Panc1 (cell line): ENCODE results near the gene SERPINB13. TPM values are rescaled to one million over a fixed set of nuclear protein-coding genes. Genes with fewer than 3 reads are reported as not detected.

Experiments
- ATAC-seq: fragments of 200-7000 bp; cut with Tn5 transposase; 2 replicates; pipeline ENCODE4 v1.9.1; 2020; ENCODE audit warnings: mild to moderate bottlenecking, moderate library complexity
- BruUV-seq: library from RNA; stranded (reverse); fragments of 400-500 nt; replicated peaks from 2 replicates; lab custom pipeline; 2021; lab: Mats Ljungman, UMichigan
- CTCF ChIA-PET: fragments of 300-600 bp; sonication (Branson Sonifier 250); formaldehyde crosslinking; loops from one replicate; lab custom pipeline; 2022; ENCODE audit warnings: antibody characterized with exemption; lab: Charles Lee
- POLR2A ChIA-PET: fragments of 300-600 bp; sonication (Branson Sonifier 250); formaldehyde crosslinking; loops from one replicate; lab custom pipeline; 2022; ENCODE audit warnings: antibody characterized with exemption; lab: Charles Lee
- DNase-seq: peaks from one replicate; pipeline ENCODE4 v3.0.0-alpha.2; 2010; ENCODE audit warnings: low read depth, low spot score
- H3K27ac ChIP-seq: 2 replicates; pipeline ENCODE4 v1.5.1; 2011; ENCODE audit warnings: mild to moderate bottlenecking, low read length, inconsistent platforms
- H3K27me3 ChIP-seq: fragments of 200-500 bp; sonication (Bioruptor generic); 2 replicates; pipeline ENCODE4 v1.6.0; 2014; ENCODE audit warnings: low read length, inconsistent platforms; ENCODE audit not compliant: control insufficient read depth, insufficient read depth
- H3K36me3 ChIP-seq: fragments of 200-500 bp; sonication (Bioruptor generic); 2 replicates; pipeline ENCODE4 v1.5.1; 2014; ENCODE audit warnings: inconsistent platforms, mild to moderate bottlenecking, low read length, moderate library complexity; ENCODE audit not compliant: control insufficient read depth, insufficient read depth
- H3K4me1 ChIP-seq: 2 replicates; pipeline ENCODE4 v1.5.1; 2011; ENCODE audit warnings: inconsistent platforms, mild to moderate bottlenecking, low read length, moderate library complexity; ENCODE audit not compliant: control insufficient read depth, insufficient read depth
- H3K4me3 ChIP-seq, 2 experiments: 2 replicates each; pipeline ENCODE4 v1.5.1; 2011 to 2012; ENCODE audit warnings: low read depth in 2 of 2, low read length in 2 of 2, mild to moderate bottlenecking in 2 of 2, inconsistent platforms in 1 of 2, moderate library complexity in 1 of 2
- H3K9me3 ChIP-seq: fragments of 200-500 bp; sonication (Bioruptor generic); 2 replicates; pipeline ENCODE4 v1.5.1; 2014; ENCODE audit warnings: low read depth, mild to moderate bottlenecking, inconsistent platforms, low read length, moderate library complexity; ENCODE audit not compliant: control insufficient read depth, insufficient read depth
- CTCF ChIP-seq: fragments of 450-650 bp; IDR thresholded peaks from 2 replicates; pipeline ENCODE4 v1.5.1; 2017; ENCODE audit warnings: mild to moderate bottlenecking
- POLR2AphosphoS5 ChIP-seq: IDR thresholded peaks from 2 replicates; pipeline ENCODE4 v1.6.1; 2012; ENCODE audit warnings: mild to moderate bottlenecking, low read depth, low read length, moderate library complexity
- REST ChIP-seq, 2 experiments: IDR thresholded peaks; 2 replicates each; pipeline ENCODE4 v1.6.1; 2011 to 2012; ENCODE audit warnings: low read depth in 2 of 2, control low read depth in 1 of 2, low read length in 1 of 2, mild to moderate bottlenecking in 1 of 2, moderate library complexity in 1 of 2; ENCODE audit not compliant: insufficient read depth in 1 of 2
- SIN3A ChIP-seq: IDR thresholded peaks from 2 replicates; pipeline ENCODE4 v1.6.1; 2012; ENCODE audit warnings: low read depth, mild to moderate bottlenecking, low read length, moderate library complexity, borderline replicate concordance; ENCODE audit not compliant: insufficient read depth
- TCF7L2 ChIP-seq: IDR thresholded peaks from 2 replicates; pipeline ENCODE4 v1.6.1; 2011; ENCODE audit warnings: mild to moderate bottlenecking, low read depth, low read length, inconsistent platforms
- in situ Hi-C: cut with HindIII; loops from 2 replicates; pipeline ENCODE4 v1.10.0; 2016; ENCODE audit warnings: low sequenced_read_pairs, low pct_unique_long_range_greater_than_20kb
- intact Hi-C: fragments of 100-400 bp; cut with micrococcal nuclease; formaldehyde crosslinking; loops from one replicate; pipeline ENCODE4 v1.10.0; 2022; ENCODE audit not compliant: unreplicated experiment
- total RNA-seq: library from RNA; stranded (reverse); gene quantifications from one replicate; pipeline ENCODE4 v1.2.1, GENCODE V29; 2021; ENCODE audit not compliant: unreplicated experiment

Gene SERPINB13
- total RNA-seq, 1 experiment from 2014 or later: not detected

- Histone ChIP-seq H3K27me3 (no peaks in the 10 kb centered on the region), H3K4me3 (no peak overlapping the region), H3K9me3 (no peaks in the 10 kb centered on the region), H3K36me3 (no peaks in the 10 kb centered on the region), H3K4me1 (no peaks in the 10 kb centered on the region), H3K27ac (no peak overlapping the region)
- no peak for DNase-seq
- in situ Hi-C loops (no loop called here), intact Hi-C loops (no loop called here)
- no peak for ATAC-seq
- POLR2A ChIA-PET: no interaction called here
- no TSS peak for BruUV-seq
- TF ChIP-seq SIN3A (no peak), TCF7L2 (no peak), CTCF (no peak)
- CTCF ChIA-PET: no interaction called here
Measured at GRCh38 chr18:63590373-63590772, 3.2 kb downstream of the SERPINB13 start.

GRCh38 chr18:63590966-63591695 lies 4.0 kb downstream of the SERPINB13 start:
- BruUV-seq: no TSS peak
- H3K4me3 ChIP-seq: no peak overlapping the region
- ATAC-seq: no peak
- no peak overlapping the region for H3K27ac ChIP-seq
- intact Hi-C loops: no loop called here
- no peaks in the 10 kb centered on the region for H3K4me1 ChIP-seq
- CTCF ChIA-PET: interaction anchor here (0.6 kb wide), 1 partner anchor 252 kb away, joined by 4 read pairs; no protein-coding TSS in a partner anchor
- in situ Hi-C loops: no loop called here
- TF ChIP-seq REST (IDR thresholded peaks at IDR 0.05; ENCODE audit: insufficient read depth in 1 of 2, low read depth in 2 of 2, low read length in 1 of 2): no peak
- no peak for TF ChIP-seq TCF7L2
- TF ChIP-seq SIN3A: no peak
- TF ChIP-seq CTCF: no peak
- TF ChIP-seq POLR2AphosphoS5: no peak
- no peak for DNase-seq
- H3K27me3 ChIP-seq: no peaks in the 10 kb centered on the region
- no peaks in the 10 kb centered on the region for H3K9me3 ChIP-seq
- H3K36me3 ChIP-seq: no peaks in the 10 kb centered on the region
- POLR2A ChIA-PET: interaction anchor here (0.7 kb wide), 1 partner anchor 18 kb away, joined by 3 read pairs; no protein-coding TSS in a partner anchor
